ENCODE results near the gene CCN5.

GRCh38 chr20:44765091-44765490 lies 49.9 kb downstream of the CCN5 start:
- TF ChIP-seq, protein P1, sequence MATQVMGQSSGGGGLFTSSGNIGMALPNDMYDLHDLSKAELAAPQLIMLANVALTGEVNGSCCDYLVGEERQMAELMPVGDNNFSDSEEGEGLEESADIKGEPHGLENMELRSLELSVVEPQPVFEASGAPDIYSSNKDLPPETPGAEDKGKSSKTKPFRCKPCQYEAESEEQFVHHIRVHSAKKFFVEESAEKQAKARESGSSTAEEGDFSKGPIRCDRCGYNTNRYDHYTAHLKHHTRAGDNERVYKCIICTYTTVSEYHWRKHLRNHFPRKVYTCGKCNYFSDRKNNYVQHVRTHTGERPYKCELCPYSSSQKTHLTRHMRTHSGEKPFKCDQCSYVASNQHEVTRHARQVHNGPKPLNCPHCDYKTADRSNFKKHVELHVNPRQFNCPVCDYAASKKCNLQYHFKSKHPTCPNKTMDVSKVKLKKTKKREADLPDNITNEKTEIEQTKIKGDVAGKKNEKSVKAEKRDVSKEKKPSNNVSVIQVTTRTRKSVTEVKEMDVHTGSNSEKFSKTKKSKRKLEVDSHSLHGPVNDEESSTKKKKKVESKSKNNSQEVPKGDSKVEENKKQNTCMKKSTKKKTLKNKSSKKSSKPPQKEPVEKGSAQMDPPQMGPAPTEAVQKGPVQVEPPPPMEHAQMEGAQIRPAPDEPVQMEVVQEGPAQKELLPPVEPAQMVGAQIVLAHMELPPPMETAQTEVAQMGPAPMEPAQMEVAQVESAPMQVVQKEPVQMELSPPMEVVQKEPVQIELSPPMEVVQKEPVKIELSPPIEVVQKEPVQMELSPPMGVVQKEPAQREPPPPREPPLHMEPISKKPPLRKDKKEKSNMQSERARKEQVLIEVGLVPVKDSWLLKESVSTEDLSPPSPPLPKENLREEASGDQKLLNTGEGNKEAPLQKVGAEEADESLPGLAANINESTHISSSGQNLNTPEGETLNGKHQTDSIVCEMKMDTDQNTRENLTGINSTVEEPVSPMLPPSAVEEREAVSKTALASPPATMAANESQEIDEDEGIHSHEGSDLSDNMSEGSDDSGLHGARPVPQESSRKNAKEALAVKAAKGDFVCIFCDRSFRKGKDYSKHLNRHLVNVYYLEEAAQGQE (IDR thresholded peaks at IDR 0.05; ENCODE audit: insufficient replicate concordance, low read depth) = no peak
- TF ChIP-seq, protein P2, sequence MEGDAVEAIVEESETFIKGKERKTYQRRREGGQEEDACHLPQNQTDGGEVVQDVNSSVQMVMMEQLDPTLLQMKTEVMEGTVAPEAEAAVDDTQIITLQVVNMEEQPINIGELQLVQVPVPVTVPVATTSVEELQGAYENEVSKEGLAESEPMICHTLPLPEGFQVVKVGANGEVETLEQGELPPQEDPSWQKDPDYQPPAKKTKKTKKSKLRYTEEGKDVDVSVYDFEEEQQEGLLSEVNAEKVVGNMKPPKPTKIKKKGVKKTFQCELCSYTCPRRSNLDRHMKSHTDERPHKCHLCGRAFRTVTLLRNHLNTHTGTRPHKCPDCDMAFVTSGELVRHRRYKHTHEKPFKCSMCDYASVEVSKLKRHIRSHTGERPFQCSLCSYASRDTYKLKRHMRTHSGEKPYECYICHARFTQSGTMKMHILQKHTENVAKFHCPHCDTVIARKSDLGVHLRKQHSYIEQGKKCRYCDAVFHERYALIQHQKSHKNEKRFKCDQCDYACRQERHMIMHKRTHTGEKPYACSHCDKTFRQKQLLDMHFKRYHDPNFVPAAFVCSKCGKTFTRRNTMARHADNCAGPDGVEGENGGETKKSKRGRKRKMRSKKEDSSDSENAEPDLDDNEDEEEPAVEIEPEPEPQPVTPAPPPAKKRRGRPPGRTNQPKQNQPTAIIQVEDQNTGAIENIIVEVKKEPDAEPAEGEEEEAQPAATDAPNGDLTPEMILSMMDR (IDR thresholded peaks at IDR 0.05; ENCODE audit: insufficient read depth, low read length) = no peak
- TF ChIP-seq POLR2AphosphoS5 (IDR thresholded peaks at IDR 0.05; ENCODE audit: low read depth) (no peak), GABPA (IDR thresholded peaks at IDR 0.05; ENCODE audit: low read depth) (no peak)

Measured in HL-60 (cell line).